ENCODE data around the gene TMEM150B. TPM values are rescaled to one million over a fixed set of nuclear protein-coding genes. Genes with fewer than 3 reads are reported as not detected.

The TMEM150B gene
- total and polyA plus RNA-seq, 2 donors (not counting 3 experiments of a cell fraction or from before 2014, with no cell fraction given) = not detected

GRCh38 chr19:55373306-55373992, 48.3 kb upstream of the TMEM150B start:
- no peaks in the 10 kb centered on the region for H3K9me3 ChIP-seq (replicated peaks; ENCODE audit: control insufficient read depth, insufficient read depth, low read length)
- H3K79me2 ChIP-seq (ENCODE audit: control insufficient read depth, insufficient read depth, low read length) = no peaks in the 10 kb centered on the region
- H3K9me1 ChIP-seq (replicated peaks; ENCODE audit: control insufficient read depth, extremely low read depth, insufficient read depth, low read length) = no peaks in the 10 kb centered on the region
- ChIA-PET CTCF (interaction anchor here (0.7 to 1.3 kb wide), 3 partner anchors 10 to 72 kb away, joined by 3 to 4 read pairs (median 3); partner anchors contain the start of gene KMT5C), POLR2A (no interaction called here)
- no peak for FAIRE-seq
- peaks cover 3% of the 10 kb centered on the region for H3K4me1 ChIP-seq (ENCODE audit: control insufficient read depth, extremely low read depth, insufficient read depth, low read length)
- intact Hi-C loops (cut with micrococcal nuclease) = no loop called here
- no TSS peak for BruUV-seq (replicated peaks)
- H3K36me3 ChIP-seq (ENCODE audit: control insufficient read depth in 2 of 2, extremely low read depth in 1 of 2, insufficient read depth in 2 of 2, low read length in 2 of 2) = no peaks in the 10 kb centered on the region
- dilution Hi-C loops (cut with MboI; ENCODE audit: extremely low pct_ligation_motif_present, low sequenced_read_pairs) = no loop called here
- H3K4me3 ChIP-seq (replicated peaks in 1 of 3; ENCODE audit: insufficient read depth in 1 of 3, low read depth in 1 of 3, low read length in 3 of 3) = no peak overlapping the region
- no peaks in the 10 kb centered on the region for H4K20me1 ChIP-seq (replicated peaks; ENCODE audit: control insufficient read depth, extremely low read depth, insufficient read depth, low read length)
- DNase-seq (ENCODE audit: low read depth, low spot score) = no peak
- TF ChIP-seq, protein P1, sequence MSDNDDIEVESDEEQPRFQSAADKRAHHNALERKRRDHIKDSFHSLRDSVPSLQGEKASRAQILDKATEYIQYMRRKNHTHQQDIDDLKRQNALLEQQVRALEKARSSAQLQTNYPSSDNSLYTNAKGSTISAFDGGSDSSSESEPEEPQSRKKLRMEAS (IDR thresholded peaks at IDR 0.05; ENCODE audit: insufficient read depth, insufficient read length) = no peak
- TF ChIP-seq CTCF (IDR thresholded peaks at IDR 0.05; ENCODE audit: extremely low read depth in 1 of 2, insufficient read depth in 1 of 2, low read depth in 1 of 2, low read length in 2 of 2) (no peak), FOS (IDR thresholded peaks at IDR 0.05; ENCODE audit: borderline replicate concordance, insufficient read depth, low read length) (no peak), GATA2 (IDR thresholded peaks at IDR 0.05; ENCODE audit: insufficient read depth, insufficient read length, low read depth, low read length) (no peak), POLR2A (IDR thresholded peaks at IDR 0.05; ENCODE audit: low read depth, low read length) (no peak), EZH2 (IDR thresholded peaks at IDR 0.05; ENCODE audit: borderline replicate concordance, low read depth, low read length, severe bottlenecking) (no peak), JUN (IDR thresholded peaks at IDR 0.05; ENCODE audit: borderline replicate concordance, insufficient read depth, insufficient read length, low read depth) (no peak), MYC (IDR thresholded peaks at IDR 0.05; ENCODE audit: low read depth, low read length) (no peak), POLR2AphosphoS5 (IDR thresholded peaks at IDR 0.05; ENCODE audit: insufficient read depth, low read depth, low read length) (no peak)
- H3K27me3 ChIP-seq (ENCODE audit: control insufficient read depth in 2 of 2, insufficient read depth in 2 of 2, low read length in 2 of 2) = peaks cover 22 to 38% of the 10 kb centered on the region in 2 experiments
- H3K27ac ChIP-seq (ENCODE audit: insufficient read depth, low read depth, low read length) = no peak overlapping the region
- no peak overlapping the region for H2AFZ ChIP-seq (ENCODE audit: low read depth, low read length)
- no peak overlapping the region for H3K9ac ChIP-seq (replicated peaks; ENCODE audit: extremely low read depth, insufficient read depth, low read length)
- H3K4me2 ChIP-seq (ENCODE audit: insufficient read depth, low read length) = no peak overlapping the region
